HG03175 (cell line): Measurements from ENCODE around the gene MEIS1.

Experiments
- ATAC-seq: cut with Tn5 transposase; IDR thresholded peaks from one replicate; pipeline ENCODE4 v1.9.1; 2021; ENCODE audit warnings: mild to moderate bottlenecking, moderate library complexity; ENCODE audit not compliant: unreplicated experiment

MEIS1 gene

DNA sequence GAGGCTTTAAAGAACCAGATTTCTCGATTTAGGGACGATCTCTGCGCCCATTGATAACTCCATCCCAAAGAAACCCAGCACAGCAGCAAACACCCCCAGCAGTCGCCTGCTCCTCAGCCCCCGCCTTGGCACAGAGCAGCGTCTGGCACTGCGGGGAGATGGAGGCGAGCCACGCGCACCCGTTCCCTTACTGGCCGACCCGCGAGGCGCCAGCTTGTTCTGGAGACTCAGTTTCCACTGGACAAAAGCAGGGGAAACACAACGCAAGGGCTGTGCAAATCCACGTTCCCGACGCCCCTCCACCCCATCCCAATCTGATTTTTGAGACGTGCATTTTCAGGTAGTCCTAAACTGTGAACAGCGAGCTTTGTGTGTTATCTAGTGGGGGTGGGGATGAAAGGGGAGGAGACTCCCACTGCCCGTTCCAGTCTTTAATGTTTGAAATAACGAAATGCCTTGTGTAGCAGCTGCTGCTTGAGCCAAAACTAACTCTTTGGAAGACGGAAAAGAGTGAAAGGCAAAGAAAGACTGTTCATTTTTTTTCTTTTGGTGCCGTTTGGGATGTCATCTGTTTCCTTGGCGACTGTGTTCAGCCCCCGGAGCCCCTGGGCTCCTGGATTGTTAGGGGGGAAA lies 143.2 kb downstream of the MEIS1 start:
- ATAC-seq: no peak

GRCh38 chr2:66578687-66579106 lies 143.8 kb downstream of the MEIS1 start:
- no peak for ATAC-seq

DNA sequence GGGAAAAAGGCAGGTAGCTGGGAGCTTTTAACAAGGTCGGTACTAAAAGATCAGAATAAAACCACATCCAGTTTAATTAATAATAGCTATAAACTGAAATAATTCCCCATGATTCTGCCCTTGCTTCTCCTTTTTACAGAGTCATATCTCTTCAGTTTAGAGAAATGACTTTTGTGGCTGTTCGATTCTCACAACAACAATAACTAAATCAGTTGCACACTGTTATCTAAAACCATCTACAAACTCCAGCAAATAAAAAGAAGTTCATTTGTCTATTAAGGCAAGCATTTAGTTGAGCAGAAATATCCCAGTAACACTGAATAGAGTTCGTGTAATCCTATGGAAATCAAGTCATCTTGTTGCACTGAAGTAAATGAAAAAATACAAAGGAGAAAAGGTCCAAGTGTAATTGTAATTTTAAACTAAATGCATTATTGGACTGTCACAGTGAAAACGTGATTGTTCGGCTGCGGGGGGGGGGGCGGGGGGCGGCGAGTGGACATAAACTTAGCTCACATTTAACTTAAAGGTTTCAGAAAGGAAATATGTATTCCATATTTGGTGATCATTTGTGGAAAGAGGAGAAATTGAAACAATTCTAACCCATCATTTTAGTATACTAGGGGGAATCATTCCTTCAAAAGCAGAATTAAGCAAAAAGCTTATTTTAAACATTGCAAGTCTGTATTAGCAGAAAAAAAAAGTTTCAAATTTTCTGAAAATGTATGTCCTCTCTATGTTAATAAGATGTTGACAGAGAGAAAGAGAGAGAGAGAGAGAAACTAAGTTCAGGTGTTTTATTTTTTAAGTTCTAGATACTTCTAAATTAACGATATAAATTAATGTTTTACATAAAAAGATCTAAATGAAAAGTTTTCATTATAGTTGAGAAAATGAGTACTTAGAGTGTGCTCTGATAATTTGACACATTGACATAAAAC lies 144.5 kb downstream of the MEIS1 start:
- no peak for ATAC-seq

GRCh38 chr2:66580166-66581049 lies 145.5 kb downstream of the MEIS1 start:
- no peak for ATAC-seq

DNA sequence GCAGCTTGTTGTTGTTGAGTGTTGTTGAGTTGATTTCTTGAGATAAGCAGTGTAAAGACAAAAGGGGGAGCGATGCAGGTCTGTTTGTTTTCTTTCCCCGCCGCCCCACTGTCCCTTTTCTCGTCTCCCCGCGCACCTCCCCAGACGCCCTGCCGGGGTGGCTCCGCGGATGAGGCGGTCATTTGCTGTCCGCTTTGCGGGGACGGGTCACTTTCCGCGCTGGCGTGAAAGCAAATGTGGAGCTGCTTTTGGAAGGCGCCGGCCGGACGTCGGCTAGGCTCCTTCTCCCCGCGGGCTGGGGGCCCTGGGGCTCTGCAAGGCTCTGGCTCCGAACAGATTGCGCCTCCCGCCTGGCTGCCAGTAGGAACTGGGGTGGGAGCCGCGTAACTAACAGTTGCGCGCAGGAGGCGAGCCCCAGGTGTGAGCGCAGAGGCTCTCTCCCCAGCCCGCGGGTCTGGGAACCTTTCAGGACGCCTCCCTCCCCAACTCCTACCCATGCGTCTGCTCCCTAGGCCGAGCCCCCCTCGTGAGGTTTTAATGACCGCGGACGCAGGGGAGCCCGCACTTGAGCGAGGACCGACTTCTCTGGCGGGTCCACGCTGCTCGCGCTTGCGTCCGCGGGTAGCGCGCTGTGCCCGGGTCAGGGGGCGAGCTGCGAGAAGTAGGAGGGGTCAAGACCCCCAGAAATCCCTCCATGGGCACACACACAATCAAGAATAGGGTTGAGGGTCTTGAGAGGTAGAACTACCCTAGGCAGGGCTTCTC lies 146.6 kb downstream of the MEIS1 start:
- ATAC-seq: no peak

GRCh38 chr2:66582104-66582986 lies 147.4 kb downstream of the MEIS1 start:
- ATAC-seq: no peak

- ATAC-seq: no peak
Measured at GRCh38 chr2:66582987-66583880, 148.3 kb downstream of the MEIS1 start.

- ATAC-seq: no peak
Measured at GRCh38 chr2:66583881-66584280, 149.0 kb downstream of the MEIS1 start.

- no peak for ATAC-seq
Measured at GRCh38 chr2:66585587-66585986, 150.7 kb downstream of the MEIS1 start.

GRCh38 chr2:66587216-66587615 lies 152.3 kb downstream of the MEIS1 start:
- ATAC-seq: no peak

DNA sequence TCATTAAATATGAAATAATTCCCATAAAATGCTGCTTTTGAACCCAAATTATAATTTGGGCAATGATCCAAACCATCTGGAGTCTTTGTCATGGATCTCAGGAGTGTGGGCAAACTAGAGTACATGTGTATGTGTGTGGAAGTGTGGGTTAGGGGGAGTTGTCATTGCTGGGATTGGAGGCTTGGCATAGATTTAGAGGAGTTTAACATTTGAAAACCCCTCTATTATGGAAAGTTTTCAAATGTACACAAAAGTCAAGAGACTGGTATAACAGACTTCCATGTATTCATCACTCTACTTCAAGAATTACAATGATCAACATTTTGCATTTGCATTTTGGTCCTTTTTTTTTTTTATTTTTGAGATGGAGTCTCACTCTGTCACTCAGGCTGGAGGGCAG lies 159.1 kb downstream of the MEIS1 start:
- no peak for ATAC-seq

DNA sequence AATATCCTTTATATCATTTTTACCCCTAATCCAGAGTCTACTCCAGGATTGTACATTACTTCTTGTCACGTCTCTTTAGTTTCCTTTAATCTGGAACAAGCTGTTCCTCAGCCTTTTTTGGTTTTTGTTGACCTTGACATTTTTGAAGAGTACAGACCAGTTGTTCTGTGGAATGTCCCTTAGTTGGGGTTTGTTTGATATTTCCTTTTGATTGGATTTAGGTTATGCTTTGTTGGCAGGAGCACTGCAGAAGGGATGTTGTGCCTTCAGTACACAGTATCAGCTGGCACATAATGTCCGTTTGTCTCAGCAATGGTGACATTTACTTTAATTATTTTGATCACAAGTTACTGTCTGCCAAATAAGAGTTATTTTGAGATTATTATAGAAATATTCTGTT lies 160.6 kb downstream of the MEIS1 start:
- no peak for ATAC-seq

DNA sequence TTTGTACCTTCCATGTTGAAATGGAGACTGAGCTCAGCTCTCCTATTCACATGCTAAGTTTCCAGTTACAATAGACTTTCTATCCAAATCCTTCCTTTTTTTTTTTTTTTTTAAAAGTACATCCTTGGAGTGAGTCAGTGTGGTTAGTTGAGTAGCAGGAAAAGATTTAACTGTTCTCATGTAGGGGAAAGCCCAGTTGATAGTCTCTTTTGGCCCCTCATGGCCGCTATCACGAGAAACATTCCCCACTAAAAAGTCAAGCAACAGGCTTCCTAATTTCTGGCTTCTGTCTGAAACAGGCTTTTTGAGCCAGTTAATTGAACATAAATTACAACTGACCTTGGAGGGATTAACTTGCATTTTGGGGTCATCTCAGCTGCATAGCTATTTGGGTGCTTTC lies 161.3 kb downstream of the MEIS1 start:
- ATAC-seq: no peak

DNA sequence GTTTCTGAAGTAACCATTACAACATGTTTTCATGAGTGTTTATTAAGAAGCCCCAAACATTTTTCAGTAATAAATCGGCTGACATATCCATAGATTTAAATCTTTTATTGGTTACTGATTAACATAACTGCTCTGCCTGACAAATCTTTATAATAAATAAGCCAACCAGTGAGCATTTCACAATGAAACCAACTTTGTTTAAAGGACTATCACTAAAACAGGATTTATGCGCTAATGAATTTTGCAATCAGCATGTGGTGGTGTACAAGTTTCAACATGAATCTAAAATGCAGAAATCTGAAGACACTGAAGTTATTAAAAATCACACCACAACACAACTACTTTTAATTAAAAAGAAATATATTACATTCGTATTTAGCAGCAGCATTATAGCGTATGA lies 166.7 kb downstream of the MEIS1 start:
- ATAC-seq: no peak

- no peak for ATAC-seq
Measured at GRCh38 chr2:66602341-66602740, 167.4 kb downstream of the MEIS1 start.

GRCh38 chr2:66604326-66604725 lies 169.4 kb downstream of the MEIS1 start:
- ATAC-seq: no peak

DNA sequence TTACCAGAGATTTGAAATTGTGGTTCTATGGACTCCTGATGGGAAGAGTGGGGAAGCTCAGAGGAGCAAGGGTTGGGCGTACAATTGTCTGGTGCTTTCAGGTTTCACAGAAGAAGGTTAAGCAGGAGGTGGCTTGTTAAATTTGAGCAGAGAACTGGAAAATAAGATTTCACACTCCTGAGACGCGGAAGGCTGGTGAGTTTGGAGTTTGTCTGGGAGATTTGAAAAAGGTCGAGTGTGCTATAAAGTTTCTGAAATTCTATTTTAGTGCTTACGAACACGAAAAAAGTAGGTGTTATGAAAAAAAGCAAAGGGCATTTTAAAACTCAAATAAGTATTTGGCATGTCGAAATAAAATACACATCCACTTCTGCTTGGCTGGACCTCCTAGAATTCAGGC lies 170.1 kb downstream of the MEIS1 start:
- ATAC-seq: no peak

- no peak for ATAC-seq
Measured at GRCh38 chr2:66607152-66607551, 172.2 kb downstream of the MEIS1 start.
